ENCODE measurements around the gene GALNT17.
"Not testable (repeated sequence)": the region's sequence is repeated elsewhere in the genome, so short reads cannot be mapped to it uniquely, and the experiment has no call there.

GALNT17 gene

GRCh38 chr7:71165708-71166107 lies 33.8 kb downstream of the GALNT17 start:
- DNase-seq (ENCODE audit: low read depth): no peak

- no peak for DNase-seq (ENCODE audit: low read depth)
Measured at GRCh38 chr7:71171476-71171875, 39.5 kb downstream of the GALNT17 start.

DNA sequence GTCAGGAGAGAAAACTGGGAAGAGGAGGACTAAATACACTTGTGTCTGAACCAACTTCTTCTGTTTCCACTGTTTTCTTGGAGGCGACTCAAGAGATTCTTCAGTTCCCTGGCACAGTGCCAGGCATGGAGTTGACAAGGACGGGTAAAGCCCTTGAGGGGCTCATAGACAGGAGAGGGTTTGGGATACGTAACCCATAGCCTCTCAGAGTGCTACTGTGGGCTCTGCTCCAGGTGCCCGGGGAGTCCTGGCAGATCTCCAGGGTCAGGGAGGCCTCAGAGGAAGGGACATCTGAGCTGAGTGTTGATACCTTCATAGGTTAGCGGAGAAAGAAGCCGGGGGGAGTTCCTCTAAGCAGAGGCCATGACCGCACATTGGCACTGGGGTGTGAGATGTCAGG lies 42.0 kb downstream of the GALNT17 start:
- DNase-seq (ENCODE audit: low read depth): no peak

DNA sequence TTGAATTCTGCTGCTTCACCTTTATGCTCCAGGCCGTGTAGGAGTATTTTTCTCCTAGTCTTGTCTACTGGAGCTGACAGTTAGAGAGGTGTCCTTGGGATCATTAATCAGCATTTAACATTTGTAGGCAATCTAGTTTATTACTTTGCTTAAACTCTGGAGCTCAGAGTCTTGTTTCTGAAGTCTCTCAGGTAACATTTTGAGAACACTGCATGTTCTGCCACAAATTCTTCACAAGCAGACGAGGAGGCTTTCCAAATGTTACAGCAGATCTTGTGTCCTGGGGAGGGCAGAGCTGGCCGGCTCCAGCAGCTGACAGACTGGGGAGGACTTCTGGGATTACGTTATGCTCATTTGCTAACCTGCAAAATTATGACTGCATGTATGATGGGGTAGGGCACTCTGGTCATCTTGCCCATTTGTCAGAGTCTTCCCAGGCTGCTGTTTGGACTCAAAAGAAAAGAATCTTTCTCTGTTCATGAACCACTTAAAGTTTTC lies 50.5 kb downstream of the GALNT17 start:
- DNase-seq (ENCODE audit: low read depth): no peak

DNA sequence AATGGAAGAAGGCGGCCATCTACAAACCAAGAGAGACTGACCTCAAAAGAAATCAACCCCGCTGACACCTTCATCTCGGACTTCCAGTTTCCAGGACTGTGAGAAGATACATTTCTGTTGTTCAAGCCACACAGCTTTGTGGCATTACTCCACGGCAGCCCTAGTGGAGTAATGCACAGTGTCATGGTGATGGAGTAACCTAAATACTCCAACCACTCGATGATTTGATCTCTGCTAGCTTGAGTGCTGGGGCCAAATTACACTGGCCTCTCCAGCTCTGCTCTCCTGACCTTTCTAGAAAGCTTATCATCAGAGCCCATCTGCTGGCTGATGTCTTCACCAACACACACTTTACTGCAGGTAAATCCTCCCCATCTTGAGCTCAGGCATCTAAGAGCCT lies 52.2 kb downstream of the GALNT17 start:
- no peak for DNase-seq (ENCODE audit: low read depth)

DNA sequence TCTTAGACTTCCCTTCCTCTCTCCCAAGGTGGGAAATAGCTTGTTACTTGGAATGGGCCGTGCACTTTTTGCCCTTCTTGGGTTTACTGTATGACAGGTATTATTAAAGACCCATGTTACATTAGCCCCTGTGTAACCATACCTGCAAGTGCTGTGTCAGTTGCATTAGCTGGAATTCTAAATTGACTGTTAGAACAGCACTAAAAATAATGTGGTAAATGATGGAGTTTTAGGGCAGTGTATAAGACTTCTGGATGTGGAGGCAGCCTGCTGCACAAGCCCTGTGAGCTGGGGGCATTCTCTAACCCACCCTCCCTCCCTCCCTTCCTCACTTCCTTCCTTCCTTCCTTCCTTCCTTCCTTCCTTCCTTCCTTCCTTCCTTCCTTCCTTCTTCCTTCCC lies 52.7 kb downstream of the GALNT17 start:
- DNase-seq (ENCODE audit: low read depth): no peak

DNA sequence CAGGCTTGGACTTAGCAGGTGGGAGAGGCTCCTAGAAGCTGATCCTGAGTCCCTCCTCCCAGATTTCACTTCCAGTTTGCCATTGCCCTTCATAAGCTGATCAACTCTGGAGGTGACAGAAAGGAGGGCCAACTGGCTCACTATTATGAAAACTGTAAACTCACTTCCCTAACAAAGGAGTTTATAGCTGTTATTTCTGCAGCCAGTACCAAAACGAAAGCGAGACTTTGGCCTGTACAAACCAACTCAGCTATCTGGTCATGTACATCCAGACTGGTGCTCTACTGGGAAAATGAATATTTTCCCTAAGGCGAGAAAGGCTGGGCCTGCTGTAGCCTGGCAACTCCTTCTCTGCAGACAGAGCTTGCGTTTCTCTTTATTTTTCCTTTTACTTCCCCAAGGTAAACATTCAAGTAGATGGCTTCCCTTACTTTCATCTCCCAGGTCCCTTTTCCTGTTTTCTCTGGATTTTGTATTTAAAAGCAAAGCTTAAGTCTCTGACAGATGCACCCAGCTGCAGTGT lies 54.7 kb downstream of the GALNT17 start:
- no peak for DNase-seq (ENCODE audit: low read depth)

DNA sequence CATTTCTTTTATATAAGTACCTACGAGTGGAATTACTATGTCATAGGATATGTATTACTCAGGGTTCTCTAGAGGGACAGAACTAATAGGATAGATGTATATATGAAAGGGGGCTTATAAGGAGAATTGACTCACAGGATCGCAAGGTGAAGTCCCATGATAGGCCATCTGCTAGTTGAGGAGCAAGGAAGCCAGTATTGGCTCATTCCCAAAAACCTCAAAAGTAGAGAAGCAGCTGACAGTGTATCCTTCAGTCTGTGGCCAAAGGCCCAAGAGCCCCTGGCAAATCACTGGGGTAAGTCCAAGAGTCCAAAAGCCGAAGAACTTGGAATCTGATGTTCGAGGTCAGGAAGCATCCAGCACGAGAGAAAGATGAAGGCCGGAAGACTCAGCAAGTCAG lies 59.8 kb downstream of the GALNT17 start:
- no peak for DNase-seq (ENCODE audit: low read depth)

DNA sequence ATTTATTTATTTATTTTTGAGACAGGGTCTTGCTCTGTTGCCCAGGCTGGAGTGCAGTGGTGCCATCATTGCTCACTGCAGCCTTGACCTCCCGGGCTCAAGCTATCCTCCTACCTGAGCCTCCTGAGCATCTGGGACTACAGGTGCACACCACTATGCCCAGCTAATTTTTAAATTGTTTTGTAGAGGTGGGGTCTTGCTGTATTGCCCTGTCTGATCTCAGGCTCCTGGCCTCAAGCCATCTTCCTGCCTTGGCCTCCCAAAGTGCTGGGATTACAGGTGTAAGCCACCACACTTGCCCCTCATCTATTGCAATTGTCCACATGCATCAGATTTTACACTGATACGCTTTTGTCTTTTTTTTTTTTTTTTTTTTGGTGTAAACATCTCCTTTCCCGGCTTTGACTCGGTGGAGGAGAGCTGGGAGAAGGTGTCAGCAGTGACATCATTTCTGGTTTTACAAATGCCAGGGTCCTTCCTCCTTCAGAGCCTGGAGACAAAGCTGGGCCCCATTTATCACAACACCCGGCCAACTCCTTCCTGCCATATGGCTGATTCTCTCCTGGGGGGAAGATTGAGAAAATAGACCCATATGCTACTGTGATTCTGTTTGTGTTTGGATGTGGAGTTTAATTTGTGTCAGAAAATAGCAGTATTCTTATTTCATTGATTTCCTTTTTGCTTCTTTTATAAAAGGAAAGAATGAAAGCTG lies 61.3 kb downstream of the GALNT17 start:
- no peak for DNase-seq (ENCODE audit: low read depth)

GRCh38 chr7:71198391-71198790 lies 66.4 kb downstream of the GALNT17 start:
- no peak for DNase-seq (ENCODE audit: low read depth)

DNA sequence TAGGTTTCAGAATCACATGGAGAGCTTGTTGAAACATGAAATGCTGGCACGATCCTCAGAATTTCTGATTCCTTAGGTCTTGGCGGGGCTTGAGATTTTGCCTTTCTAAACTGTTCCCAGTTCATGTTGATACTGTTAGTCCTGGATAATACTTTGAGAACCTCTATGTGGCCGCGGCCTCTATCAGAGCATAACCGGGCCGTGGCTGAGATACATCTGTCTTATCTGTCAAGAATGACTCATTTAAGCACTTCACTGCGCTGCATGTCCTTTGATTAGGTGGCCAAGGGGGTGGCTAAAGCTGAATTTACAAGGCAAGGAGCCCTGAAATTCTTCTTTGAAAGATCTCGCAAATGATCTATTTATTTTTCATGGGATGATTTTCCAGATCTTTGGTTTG lies 66.9 kb downstream of the GALNT17 start:
- no peak for DNase-seq (ENCODE audit: low read depth)

DNA sequence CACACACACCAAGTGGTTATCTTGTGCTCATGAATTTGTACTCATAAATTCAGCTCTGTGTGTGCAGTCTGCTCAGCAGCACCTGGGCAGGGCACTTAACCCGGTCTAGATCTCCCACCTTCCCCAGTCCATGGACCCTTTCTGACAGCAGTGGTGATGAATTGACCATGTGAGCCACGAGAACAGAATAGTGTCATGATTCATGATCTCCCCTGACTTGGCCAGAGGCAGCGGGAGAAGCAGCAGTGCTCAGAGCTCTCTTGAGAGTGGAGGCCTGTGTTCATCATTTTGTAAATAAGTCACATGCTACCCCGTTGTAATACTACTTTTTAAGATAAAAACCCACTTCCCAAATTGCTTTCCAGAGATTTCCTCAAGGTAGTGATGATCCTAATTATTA lies 74.2 kb downstream of the GALNT17 start:
- no peak for DNase-seq (ENCODE audit: low read depth)

GRCh38 chr7:71208881-71209280 lies 76.9 kb downstream of the GALNT17 start:
- no peak for DNase-seq (ENCODE audit: low read depth)

GRCh38 chr7:71209484-71209883 lies 77.5 kb downstream of the GALNT17 start:
- DNase-seq (ENCODE audit: low read depth): not testable (repeated sequence)

GRCh38 chr7:71210220-71210619 lies 78.3 kb downstream of the GALNT17 start:
- no peak for DNase-seq (ENCODE audit: low read depth)

DNA sequence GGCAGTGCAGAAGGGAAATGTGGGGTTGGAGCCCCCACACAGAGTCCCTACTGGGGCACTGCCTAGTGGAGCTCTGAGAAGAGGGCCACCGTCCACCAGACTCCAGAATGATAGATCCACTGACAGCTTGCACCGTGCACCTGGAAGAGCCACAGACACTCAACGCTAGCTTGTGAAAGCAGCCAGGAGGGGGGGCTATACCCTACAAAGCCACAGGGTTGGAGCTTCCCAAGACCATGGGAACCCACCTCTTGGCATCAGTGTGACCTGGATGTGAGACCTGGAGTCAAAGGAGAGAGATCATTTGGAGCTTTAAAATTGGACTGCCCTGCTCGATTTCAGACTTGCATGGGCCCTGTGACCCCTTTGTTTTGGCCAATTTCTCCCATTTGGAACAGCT lies 80.5 kb downstream of the GALNT17 start:
- not testable (repeated sequence) for DNase-seq (ENCODE audit: low read depth)

DNA sequence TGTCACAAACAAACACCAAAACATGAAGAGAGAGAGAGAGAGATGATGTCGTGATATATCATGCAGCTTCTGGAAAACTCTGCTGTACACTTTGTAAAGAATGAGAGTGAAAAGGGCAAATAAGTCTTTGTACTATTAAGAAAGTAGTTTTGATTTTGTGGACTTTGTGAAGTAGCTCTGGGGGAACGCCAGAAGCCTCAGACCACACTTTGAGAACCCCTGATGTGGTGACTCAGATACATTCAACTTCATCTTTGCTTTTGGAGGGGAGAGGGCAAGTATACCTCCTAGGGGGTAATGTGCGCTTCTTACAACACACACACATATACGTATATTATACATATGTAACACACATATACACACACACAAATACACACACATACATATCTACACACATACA lies 84.3 kb downstream of the GALNT17 start:
- DNase-seq (ENCODE audit: low read depth): no peak

DNA sequence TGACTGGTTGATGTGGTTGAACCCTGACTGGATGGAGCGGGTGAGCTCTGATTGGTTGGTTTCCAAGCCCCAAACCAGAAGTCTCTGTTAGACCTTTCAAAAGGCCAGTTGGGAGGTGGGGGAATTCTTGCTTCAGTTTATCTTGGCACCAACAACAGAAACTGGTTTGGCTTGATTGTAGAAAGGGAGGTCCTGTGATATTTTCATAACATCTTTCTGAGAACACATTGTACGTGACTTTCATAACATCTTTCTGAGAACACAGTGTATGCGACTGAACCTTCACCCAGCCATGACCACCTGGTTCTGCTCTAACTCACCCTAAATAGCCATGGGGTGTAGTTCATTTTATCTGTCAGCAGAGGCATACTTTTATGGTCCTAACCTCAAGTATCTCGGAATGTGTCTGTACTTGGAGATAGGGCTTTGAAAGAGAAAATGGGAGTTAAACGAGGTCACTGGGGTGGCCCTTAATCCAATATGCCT lies 88.3 kb downstream of the GALNT17 start:
- DNase-seq (ENCODE audit: low read depth): no peak

DNA sequence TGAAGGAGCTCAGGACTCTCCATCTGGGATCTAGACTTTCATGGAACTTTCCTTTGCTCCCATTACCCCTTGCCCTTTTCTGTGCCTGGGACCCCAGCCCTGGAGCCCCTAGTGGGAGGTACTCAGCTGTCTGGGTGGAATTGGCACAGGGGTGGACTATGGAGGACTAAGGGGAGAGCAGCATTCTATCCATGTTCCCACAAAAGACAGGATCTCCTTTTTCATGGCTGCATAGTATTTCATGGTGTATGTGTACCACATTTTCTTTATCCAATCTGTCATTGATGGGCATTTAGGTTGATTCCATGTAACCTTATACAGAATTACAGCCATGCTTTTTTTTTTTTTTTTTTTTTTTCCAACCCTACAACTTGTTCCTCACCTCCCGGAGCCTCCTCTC lies 89.1 kb downstream of the GALNT17 start:
- DNase-seq (ENCODE audit: low read depth): no peak

DNA sequence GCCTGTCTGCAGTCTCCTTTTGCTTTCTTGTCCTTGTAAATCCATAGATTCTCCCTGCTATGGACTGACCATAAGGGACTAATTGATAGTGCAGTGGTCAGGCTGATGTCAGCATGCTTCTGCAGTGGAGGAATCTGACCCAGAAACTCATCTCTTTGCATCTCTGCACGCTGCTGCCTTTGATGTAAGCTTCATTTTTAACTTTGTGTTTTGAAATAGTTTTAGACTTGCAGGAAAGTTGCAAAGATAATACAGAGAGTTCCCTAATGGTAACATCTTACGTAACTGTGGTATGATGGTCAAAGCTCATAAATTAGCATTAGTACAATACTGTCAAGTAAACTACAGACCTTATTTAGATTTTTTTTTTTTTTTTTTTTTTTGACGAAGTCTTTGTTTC lies 89.6 kb downstream of the GALNT17 start:
- no peak for DNase-seq (ENCODE audit: low read depth)

- DNase-seq (ENCODE audit: low read depth): no peak
Measured at GRCh38 chr7:71227126-71227525, 95.2 kb downstream of the GALNT17 start.

DNA sequence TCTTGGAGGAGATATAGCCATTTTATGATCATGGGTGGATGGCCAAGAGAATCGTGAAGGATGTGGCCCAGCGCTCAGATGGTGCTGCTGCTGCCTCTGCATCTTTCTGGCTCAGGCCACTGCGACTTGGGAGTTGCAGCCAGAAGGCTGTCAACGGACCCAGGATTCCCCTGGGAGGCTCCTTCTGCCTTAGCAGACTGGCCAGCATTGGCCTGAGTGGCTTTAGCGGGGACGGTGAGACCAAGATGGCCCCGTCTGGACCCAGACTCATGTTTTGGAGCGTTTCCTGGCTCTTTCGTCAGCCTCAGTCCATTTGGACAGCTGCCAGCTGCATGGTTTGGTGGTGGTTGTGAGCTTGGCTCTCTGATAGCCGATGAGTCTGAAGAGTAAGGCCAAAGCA lies 97.2 kb downstream of the GALNT17 start:
- no peak for DNase-seq (ENCODE audit: low read depth)

DNA sequence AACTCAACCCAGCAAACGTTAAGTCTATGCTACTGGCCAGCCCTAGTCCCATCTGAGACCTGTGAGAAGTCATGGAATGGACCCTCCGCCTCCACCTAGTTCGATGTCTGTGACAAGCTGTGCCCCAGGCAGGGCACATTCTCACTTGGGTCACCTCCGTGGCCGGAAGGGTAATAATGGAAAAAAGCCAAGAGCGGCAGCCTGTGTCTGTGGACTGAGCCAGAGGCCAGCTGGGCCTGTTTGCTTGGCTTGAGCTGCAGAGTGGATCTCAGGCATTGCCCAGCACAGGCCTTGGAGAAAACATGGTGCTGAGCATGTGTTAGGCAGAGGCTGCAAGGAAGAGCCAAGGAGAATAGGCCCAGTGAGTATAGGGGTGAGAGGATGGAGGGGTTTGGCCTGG lies 97.8 kb downstream of the GALNT17 start:
- no peak for DNase-seq (ENCODE audit: low read depth)

DNA sequence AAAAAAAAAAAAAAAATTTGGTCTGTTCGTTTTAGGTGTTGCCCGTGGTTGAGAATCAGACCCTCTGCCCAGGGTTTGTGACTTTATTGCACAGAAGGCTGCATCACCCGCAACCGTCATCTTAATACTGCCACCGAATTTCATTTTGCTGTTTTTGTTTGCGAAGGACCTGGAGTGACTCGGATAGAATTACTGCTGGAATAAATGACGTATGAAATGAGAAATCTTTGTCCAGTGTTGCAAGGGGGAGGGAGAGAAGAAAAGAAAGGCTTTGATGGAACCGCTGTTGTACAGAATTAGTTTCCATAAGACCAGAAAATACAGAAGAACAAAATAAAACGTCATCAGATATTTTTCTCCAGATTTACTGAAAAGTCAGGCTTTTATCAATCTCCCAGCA lies 103.3 kb downstream of the GALNT17 start:
- no peak for DNase-seq (ENCODE audit: low read depth)

All from activated gamma-delta T cell treated with anti-CD3 and anti-CD28 coated beads, Interleukin-2, amount 50 U/mL, for 16 hours (primary cell).